AML-193 (cell line): Measurements from ENCODE around the gene CEP112.
A peak's percentile ranks its signal among the peaks of the same experiment; 100 is the strongest.

Experiments
- DNase-seq, 2 experiments: peaks; one replicate each; lab custom pipeline; 2025; lab: John Stamatoyannopoulos, UW

Gene CEP112

GRCh38 chr17:65780111-65780510 lies 411.8 kb downstream of the CEP112 start:
- DNase-seq: no peak

GRCh38 chr17:65776890-65777289 lies 415.0 kb downstream of the CEP112 start:
- DNase-seq: no peak

- DNase-seq: peak; percentile 37 to 38
Observed at GRCh38 chr17:65774787-65775186, 417.1 kb downstream of the CEP112 start.

GRCh38 chr17:65772989-65773388 lies 418.9 kb downstream of the CEP112 start:
- DNase-seq: no peak

- DNase-seq: no peak
Observed at GRCh38 chr17:65771704-65772103, 420.2 kb downstream of the CEP112 start.

GRCh38 chr17:65763786-65764185 lies 428.1 kb downstream of the CEP112 start:
- DNase-seq: peak in 1 of 2 experiments; percentile 14

GRCh38 chr17:65762973-65763372 lies 429.0 kb downstream of the CEP112 start:
- DNase-seq: no peak

GRCh38 chr17:65759532-65759931 lies 432.4 kb downstream of the CEP112 start:
- no peak for DNase-seq

GRCh38 chr17:65756760-65757159 lies 435.2 kb downstream of the CEP112 start:
- DNase-seq: no peak

- DNase-seq: no peak
Observed at GRCh38 chr17:65755799-65756198, 436.1 kb downstream of the CEP112 start.

- DNase-seq: no peak
Observed at GRCh38 chr17:65754630-65755029, 437.3 kb downstream of the CEP112 start.

GRCh38 chr17:65754081-65754480 lies 437.9 kb downstream of the CEP112 start:
- DNase-seq: no peak

GRCh38 chr17:65753348-65753747 lies 438.6 kb downstream of the CEP112 start:
- no peak for DNase-seq

- DNase-seq: no peak
Observed at GRCh38 chr17:65751263-65751662, 440.7 kb downstream of the CEP112 start.

- peak; percentile 12 to 13 for DNase-seq
Observed at GRCh38 chr17:65750631-65751115, 441.3 kb downstream of the CEP112 start.

GRCh38 chr17:65750166-65750565 lies 441.8 kb downstream of the CEP112 start:
- no peak for DNase-seq

GRCh38 chr17:65749479-65749878 lies 442.5 kb downstream of the CEP112 start:
- no peak for DNase-seq

GRCh38 chr17:65745241-65745640 lies 446.7 kb downstream of the CEP112 start:
- DNase-seq: no peak

- DNase-seq: no peak
Observed at GRCh38 chr17:65743308-65743655, 448.7 kb downstream of the CEP112 start.

- DNase-seq: no peak
Observed at GRCh38 chr17:65742403-65743307, 449.3 kb downstream of the CEP112 start.

- no peak for DNase-seq
Observed at GRCh38 chr17:65741710-65742109, 450.2 kb downstream of the CEP112 start.

GRCh38 chr17:65739034-65739433 lies 452.9 kb downstream of the CEP112 start:
- DNase-seq: no peak

- DNase-seq: no peak
Observed at GRCh38 chr17:65737451-65737850, 454.5 kb downstream of the CEP112 start.

- DNase-seq: no peak
Observed at GRCh38 chr17:65733314-65733713, 458.6 kb downstream of the CEP112 start.
